HFFc6 (cell line): ENCODE data around the gene MYH10. TPM values are rescaled to one million over a fixed set of nuclear protein-coding genes. Genes with fewer than 3 reads are reported as not detected.

Source experiments
- DNase-seq: peaks from one replicate; pipeline ENCODE4 v3.0.0-alpha.2; 2018
- H3K27ac Mint-ChIP-seq: 2 replicates; pipeline ENCODE4 v1.8.0; 2020; ENCODE audit warnings: mild to moderate bottlenecking, mixed read lengths
- H3K27me3 Mint-ChIP-seq: 2 replicates; pipeline ENCODE4 v1.8.0; 2021; ENCODE audit warnings: mild to moderate bottlenecking, moderate library complexity, mixed read lengths; ENCODE audit not compliant: insufficient read depth
- H3K36me3 Mint-ChIP-seq: 2 replicates; pipeline ENCODE4 v1.8.0; 2021; ENCODE audit warnings: low read depth, mixed read lengths
- H3K4me1 Mint-ChIP-seq: 2 replicates; pipeline ENCODE4 v1.8.0; 2020; ENCODE audit warnings: low read depth, mixed read lengths
- H3K4me3 Mint-ChIP-seq: 2 replicates; pipeline ENCODE4 v1.8.0; 2020; ENCODE audit warnings: mild to moderate bottlenecking, moderate library complexity, mixed read lengths
- H3K9me3 Mint-ChIP-seq: 2 replicates; pipeline ENCODE4 v1.8.0; 2020; ENCODE audit warnings: mild to moderate bottlenecking, mixed read lengths
- CTCF ChIP-seq: fragments of 200-600 bp; sonication (generic); IDR thresholded peaks from 2 replicates; pipeline ENCODE4 v1.5.0; 2021; ENCODE audit warnings: antibody characterized with exemption, mild to moderate bottlenecking
- total RNA-seq, 6 experiments: library from RNA; stranded (reverse); fragmentation: NEBNext Ultra II Directional; extraction: Animal tissue kit (Norgen Biotek cat#: 25700); gene quantifications; 2 replicates in 1 of 6; 3 replicates in 5 of 6; pipeline ENCODE4 v1.2.3, GENCODE V29; 2021

MYH10 gene
- total RNA-seq, 6 experiments from 2014 or later, result 54.0 to 63.3 (median 58.3) TPM

GRCh38 chr17:8473451-8474192, 156.9 kb downstream of the MYH10 start:
- H3K4me3 Mint-ChIP-seq, result no peak overlapping the region
- H3K36me3 Mint-ChIP-seq, result peaks cover 47% of the 10 kb centered on the region
- no peaks in the 10 kb centered on the region for H3K9me3 Mint-ChIP-seq
- no peak for TF ChIP-seq CTCF
- peaks cover 9% of the 10 kb centered on the region; the same call in 1 of the 2 replicates for H3K4me1 Mint-ChIP-seq
- peaks cover 5% of the 10 kb centered on the region for H3K27me3 Mint-ChIP-seq
- H3K27ac Mint-ChIP-seq, result peak overlapping the region; percentile 31
- DNase-seq, result no peak

- peaks cover 48% of the 10 kb centered on the region for H3K36me3 Mint-ChIP-seq
- no peak overlapping the region for H3K27ac Mint-ChIP-seq
- DNase-seq, result no peak
- no peak overlapping the region for H3K4me3 Mint-ChIP-seq
- peaks cover 4% of the 10 kb centered on the region; the same call in 1 of the 2 replicates for H3K27me3 Mint-ChIP-seq
- TF ChIP-seq CTCF, result no peak
- H3K9me3 Mint-ChIP-seq, result no peaks in the 10 kb centered on the region
- H3K4me1 Mint-ChIP-seq, result no peaks in the 10 kb centered on the region; the same call in 1 of the 2 replicates
Measured at GRCh38 chr17:8472663-8473062, 157.9 kb downstream of the MYH10 start.

- DNase-seq, result no peak
- H3K4me1 Mint-ChIP-seq, result peaks cover 11% of the 10 kb centered on the region
- H3K36me3 Mint-ChIP-seq, result peaks cover 41% of the 10 kb centered on the region
- no peak overlapping the region for H3K27ac Mint-ChIP-seq
- H3K27me3 Mint-ChIP-seq, result peaks cover 4% of the 10 kb centered on the region
- H3K4me3 Mint-ChIP-seq, result no peak overlapping the region
- no peaks in the 10 kb centered on the region for H3K9me3 Mint-ChIP-seq
- no peak for TF ChIP-seq CTCF
Measured at GRCh38 chr17:8470447-8471047, 160.0 kb downstream of the MYH10 start.

GRCh38 chr17:8469964-8470363, 160.6 kb downstream of the MYH10 start:
- no peak for DNase-seq
- Mint-ChIP-seq H3K36me3 (peaks cover 35% of the 10 kb centered on the region), H3K4me1 (peaks cover 17% of the 10 kb centered on the region), H3K27ac (no peak overlapping the region), H3K4me3 (no peak overlapping the region), H3K27me3 (peaks cover 2% of the 10 kb centered on the region), H3K9me3 (no peaks in the 10 kb centered on the region)
- TF ChIP-seq CTCF, result no peak

GRCh38 chr17:8468980-8469379, 161.5 kb downstream of the MYH10 start:
- Mint-ChIP-seq H3K4me1 (peaks cover 23% of the 10 kb centered on the region), H3K27me3 (peaks cover 2% of the 10 kb centered on the region), H3K4me3 (no peak overlapping the region), H3K27ac (no peak overlapping the region), H3K9me3 (no peaks in the 10 kb centered on the region), H3K36me3 (peaks cover 27% of the 10 kb centered on the region)
- DNase-seq, result no peak
- no peak for TF ChIP-seq CTCF
